DOHH2 (cell line): Measurements from ENCODE around the gene KIF26B.

ENCODE experiments used
- H3F3A ChIP-seq: fragments of 200-600 bp; sonication (generic), shearing (Covaris generic); 2 replicates; pipeline ENCODE4 v1.6.0; 2016; ENCODE audit warnings: antibody characterized with exemption, mild to moderate bottlenecking; ENCODE audit not compliant: control insufficient read depth, insufficient read depth
- H3K27ac ChIP-seq: fragments of 200-600 bp; sonication (generic); 2 replicates; pipeline ENCODE4 v1.5.1; 2014; ENCODE audit warnings: low read depth, mild to moderate bottlenecking, low read length, moderate library complexity
- H3K27me3 ChIP-seq: fragments of 200-600 bp; sonication (generic); 2 replicates; pipeline ENCODE4 v1.6.1; 2014; ENCODE audit warnings: mild to moderate bottlenecking, low read length, mixed read lengths; ENCODE audit not compliant: control insufficient read depth
- H3K36me3 ChIP-seq: fragments of 200-600 bp; sonication (generic); 2 replicates; pipeline ENCODE4 v1.6.1; 2014; ENCODE audit warnings: mild to moderate bottlenecking, low read length, moderate library complexity, mixed read lengths; ENCODE audit not compliant: control insufficient read depth
- H3K4me1 ChIP-seq: fragments of 200-600 bp; sonication (generic); 2 replicates; pipeline ENCODE4 v1.6.1; 2014; ENCODE audit warnings: mild to moderate bottlenecking, low read length, mixed read lengths; ENCODE audit not compliant: control insufficient read depth
- H3K4me2 ChIP-seq: fragments of 200-600 bp; sonication (generic); 2 replicates; pipeline ENCODE4 v1.6.0; 2014; ENCODE audit warnings: mild to moderate bottlenecking, low read length, moderate library complexity
- H3K4me3 ChIP-seq: fragments of 200-600 bp; sonication (generic); 2 replicates; pipeline ENCODE4 v1.5.1; 2014; ENCODE audit warnings: mild to moderate bottlenecking, low read length, mixed read lengths
- H3K79me2 ChIP-seq: fragments of 200-600 bp; sonication (generic); 2 replicates; pipeline ENCODE4 v1.6.1; 2014; ENCODE audit warnings: mild to moderate bottlenecking, low read length, mixed read lengths; ENCODE audit not compliant: control insufficient read depth
- H3K9me2 ChIP-seq: fragments of 200-600 bp; sonication (generic); replicated peaks from 2 replicates; pipeline ENCODE4 v1.6.1; 2014; ENCODE audit warnings: mild to moderate bottlenecking, low read length, mixed read lengths; ENCODE audit not compliant: control insufficient read depth
- H3K9me3 ChIP-seq: fragments of 200-600 bp; sonication (generic); 2 replicates; pipeline ENCODE4 v1.6.1; 2014; ENCODE audit warnings: antibody characterized with exemption, low read length, mixed read lengths; ENCODE audit not compliant: control insufficient read depth, insufficient read depth
- H4K20me1 ChIP-seq: fragments of 200-600 bp; sonication (generic); 2 replicates; pipeline ENCODE4 v1.6.0; 2014; ENCODE audit warnings: low read depth, mild to moderate bottlenecking, antibody characterized with exemption, low read length, moderate library complexity; ENCODE audit not compliant: control insufficient read depth, insufficient read depth
- CTCF ChIP-seq: fragments of 200-600 bp; sonication (generic); IDR thresholded peaks from one replicate; pipeline ENCODE4 v1.5.1; 2014; ENCODE audit warnings: antibody characterized with exemption, mild to moderate bottlenecking, low read depth, low read length; ENCODE audit not compliant: poor library complexity, severe bottlenecking
- EZH2phosphoT487 ChIP-seq: fragments of 200-600 bp; sonication (generic); IDR thresholded peaks from 2 replicates; pipeline ENCODE4 v1.6.1; 2017; ENCODE audit warnings: borderline replicate concordance, mild to moderate bottlenecking, antibody characterized with exemption, low read length, moderate library complexity, mixed read lengths

The KIF26B gene

GRCh38 chr1:245599371-245600174 is 444.8 kb downstream of the KIF26B start:
- Histone ChIP-seq H3K36me3 (no peaks in the 10 kb centered on the region), H3K4me2 (no peak overlapping the region), H3K4me3 (no peak overlapping the region), H3K9me2 (no peaks in the 10 kb centered on the region), H3K4me1 (no peaks in the 10 kb centered on the region), H3K79me2 (no peaks in the 10 kb centered on the region), H3K9me3 (no peaks in the 10 kb centered on the region), H3K27me3 (no peaks in the 10 kb centered on the region), H3K27ac (no peak overlapping the region), H3F3A (no peaks in the 10 kb centered on the region), H4K20me1 (no peaks in the 10 kb centered on the region)
- TF ChIP-seq CTCF = no peak
- no peak for TF ChIP-seq EZH2phosphoT487

GRCh38 chr1:245600658-245601057 is 445.9 kb downstream of the KIF26B start:
- Histone ChIP-seq H3K27ac (no peak overlapping the region), H3K9me2 (no peaks in the 10 kb centered on the region), H3F3A (no peaks in the 10 kb centered on the region), H3K4me2 (no peak overlapping the region), H3K27me3 (no peaks in the 10 kb centered on the region), H3K9me3 (no peaks in the 10 kb centered on the region), H3K79me2 (no peaks in the 10 kb centered on the region), H4K20me1 (no peaks in the 10 kb centered on the region), H3K36me3 (no peaks in the 10 kb centered on the region), H3K4me1 (no peaks in the 10 kb centered on the region), H3K4me3 (no peak overlapping the region)
- no peak for TF ChIP-seq CTCF
- TF ChIP-seq EZH2phosphoT487 = no peak

GRCh38 chr1:245603311-245603865 is 448.6 kb downstream of the KIF26B start:
- H4K20me1 ChIP-seq = no peaks in the 10 kb centered on the region
- no peaks in the 10 kb centered on the region for H3K79me2 ChIP-seq
- H3K4me3 ChIP-seq = no peak overlapping the region
- no peaks in the 10 kb centered on the region for H3K27me3 ChIP-seq
- H3K36me3 ChIP-seq = no peaks in the 10 kb centered on the region
- no peaks in the 10 kb centered on the region for H3K9me2 ChIP-seq
- no peak overlapping the region for H3K4me2 ChIP-seq
- TF ChIP-seq CTCF (no peak), EZH2phosphoT487 (no peak)
- no peak overlapping the region for H3K27ac ChIP-seq
- H3K4me1 ChIP-seq = no peaks in the 10 kb centered on the region
- no peaks in the 10 kb centered on the region for H3F3A ChIP-seq
- no peaks in the 10 kb centered on the region for H3K9me3 ChIP-seq
